ENCODE results near the gene SPDEF. TPM values are rescaled to one million over a fixed set of nuclear protein-coding genes. Genes with fewer than 3 reads are reported as not detected.

SPDEF gene
- total and polyA plus RNA-seq, 4 donors = 0.17 to 0.36 (median 0.21) TPM

- DNase-seq (ENCODE audit: low read depth in 4 of 6, low spot score in 6 of 6) = no peak
- 86% methylated on average over 7 of the region's 10 CpGs for WGBS (ENCODE audit: insufficient coverage)
- no peaks in the 10 kb centered on the region for H3K9me3 ChIP-seq (ENCODE audit: control insufficient read depth, insufficient read depth, low read length)
These were observed 18.6 kb upstream of the SPDEF start for GRCh38 chr6:34574647-34575293.

GRCh38 chr6:34573567-34574183 lies 17.5 kb upstream of the SPDEF start:
- WGBS (ENCODE audit: insufficient coverage) = 61% methylated on average over 6 of the region's 8 CpGs

More at GRCh38 chr6:34574647-34575293, 18.6 kb upstream of the SPDEF start:
- H3K27me3 ChIP-seq (ENCODE audit: control insufficient read depth, insufficient read depth, low read length) = no peaks in the 10 kb centered on the region
- no peaks in the 10 kb centered on the region for H3K36me3 ChIP-seq (ENCODE audit: control insufficient read depth, insufficient read depth, low read length)
- H3K27ac ChIP-seq (ENCODE audit: low read depth, low read length) = no peak overlapping the region
- H3K4me3 ChIP-seq (ENCODE audit: low read depth, low read length) = no peak overlapping the region
- no peaks in the 10 kb centered on the region for H3K4me1 ChIP-seq (ENCODE audit: control insufficient read depth, insufficient read depth, low read length)

GRCh38 chr6:34572585-34572984 lies 16.5 kb upstream of the SPDEF start:
- H3K4me1 ChIP-seq (ENCODE audit: control insufficient read depth, insufficient read depth, low read length) = no peaks in the 10 kb centered on the region
- no peaks in the 10 kb centered on the region for H3K27me3 ChIP-seq (ENCODE audit: control insufficient read depth, insufficient read depth, low read length)
- 80% methylated on average over 1 of the region's 6 CpGs for WGBS (ENCODE audit: insufficient coverage)
- H3K27ac ChIP-seq (ENCODE audit: low read depth, low read length) = no peak overlapping the region
- no peak for DNase-seq (ENCODE audit: low read depth in 4 of 6, low spot score in 6 of 6)
- no peaks in the 10 kb centered on the region for H3K9me3 ChIP-seq (ENCODE audit: control insufficient read depth, insufficient read depth, low read length)
- H3K36me3 ChIP-seq (ENCODE audit: control insufficient read depth, insufficient read depth, low read length) = no peaks in the 10 kb centered on the region
- H3K4me3 ChIP-seq (ENCODE audit: low read depth, low read length) = no peak overlapping the region

More at GRCh38 chr6:34573567-34574183, 17.5 kb upstream of the SPDEF start:
- H3K27me3 ChIP-seq (ENCODE audit: control insufficient read depth, insufficient read depth, low read length) = no peaks in the 10 kb centered on the region
- no peak overlapping the region for H3K27ac ChIP-seq (ENCODE audit: low read depth, low read length)
- no peaks in the 10 kb centered on the region for H3K4me1 ChIP-seq (ENCODE audit: control insufficient read depth, insufficient read depth, low read length)
- no peak overlapping the region for H3K4me3 ChIP-seq (ENCODE audit: low read depth, low read length)
- no peaks in the 10 kb centered on the region for H3K9me3 ChIP-seq (ENCODE audit: control insufficient read depth, insufficient read depth, low read length)
- DNase-seq (ENCODE audit: low read depth in 4 of 6, low spot score in 6 of 6) = no peak
- no peaks in the 10 kb centered on the region for H3K36me3 ChIP-seq (ENCODE audit: control insufficient read depth, insufficient read depth, low read length)

- H3K4me3 ChIP-seq (ENCODE audit: low read depth, low read length) = no peak overlapping the region
- no peaks in the 10 kb centered on the region for H3K27me3 ChIP-seq (ENCODE audit: control insufficient read depth, insufficient read depth, low read length)
- 61% methylated on average over 14 of the region's 16 CpGs for WGBS (ENCODE audit: insufficient coverage)
- no peaks in the 10 kb centered on the region for H3K36me3 ChIP-seq (ENCODE audit: control insufficient read depth, insufficient read depth, low read length)
- H3K4me1 ChIP-seq (ENCODE audit: control insufficient read depth, insufficient read depth, low read length) = no peaks in the 10 kb centered on the region
- no peak for DNase-seq (ENCODE audit: low read depth in 4 of 6, low spot score in 6 of 6)
- H3K9me3 ChIP-seq (ENCODE audit: control insufficient read depth, insufficient read depth, low read length) = no peaks in the 10 kb centered on the region
- no peak overlapping the region for H3K27ac ChIP-seq (ENCODE audit: low read depth, low read length)
These were observed 15.9 kb upstream of the SPDEF start for GRCh38 chr6:34572021-34572420.

- Histone ChIP-seq H3K4me1 (ENCODE audit: control insufficient read depth, insufficient read depth, low read length) (no peaks in the 10 kb centered on the region), H3K36me3 (ENCODE audit: control insufficient read depth, insufficient read depth, low read length) (no peaks in the 10 kb centered on the region), H3K9me3 (ENCODE audit: control insufficient read depth, insufficient read depth, low read length) (no peaks in the 10 kb centered on the region), H3K4me3 (ENCODE audit: low read depth, low read length) (no peak overlapping the region), H3K27ac (ENCODE audit: low read depth, low read length) (no peak overlapping the region), H3K27me3 (ENCODE audit: control insufficient read depth, insufficient read depth, low read length) (no peaks in the 10 kb centered on the region)
- 85% methylated on average over 9 of the region's 9 CpGs for WGBS (ENCODE audit: insufficient coverage)
- DNase-seq (ENCODE audit: low read depth in 4 of 6, low spot score in 6 of 6) = no peak
These were observed 15.3 kb upstream of the SPDEF start for GRCh38 chr6:34571388-34571787.

- H3K27me3 ChIP-seq (ENCODE audit: control insufficient read depth, insufficient read depth, low read length) = no peaks in the 10 kb centered on the region
- H3K27ac ChIP-seq (ENCODE audit: low read depth, low read length) = no peak overlapping the region
- H3K4me1 ChIP-seq (ENCODE audit: control insufficient read depth, insufficient read depth, low read length) = no peaks in the 10 kb centered on the region
- 84% methylated on average over 14 of the region's 21 CpGs for WGBS (ENCODE audit: insufficient coverage)
- no peaks in the 10 kb centered on the region for H3K36me3 ChIP-seq (ENCODE audit: control insufficient read depth, insufficient read depth, low read length)
- H3K4me3 ChIP-seq (ENCODE audit: low read depth, low read length) = no peak overlapping the region
- DNase-seq (ENCODE audit: low read depth in 4 of 6, low spot score in 6 of 6) = no peak
- H3K9me3 ChIP-seq (ENCODE audit: control insufficient read depth, insufficient read depth, low read length) = no peaks in the 10 kb centered on the region
These were observed 14.1 kb upstream of the SPDEF start for GRCh38 chr6:34570066-34570833.

- Histone ChIP-seq H3K4me1 (ENCODE audit: control insufficient read depth, insufficient read depth, low read length) (no peaks in the 10 kb centered on the region), H3K9me3 (ENCODE audit: control insufficient read depth, insufficient read depth, low read length) (no peaks in the 10 kb centered on the region), H3K36me3 (ENCODE audit: control insufficient read depth, insufficient read depth, low read length) (no peaks in the 10 kb centered on the region), H3K4me3 (ENCODE audit: low read depth, low read length) (no peak overlapping the region), H3K27me3 (ENCODE audit: control insufficient read depth, insufficient read depth, low read length) (no peaks in the 10 kb centered on the region), H3K27ac (ENCODE audit: low read depth, low read length) (no peak overlapping the region)
- WGBS (ENCODE audit: insufficient coverage) = 93% methylated on average over 2 of the region's 5 CpGs
- no peak for DNase-seq (ENCODE audit: low read depth in 4 of 6, low spot score in 6 of 6)
These were observed 13.3 kb upstream of the SPDEF start for GRCh38 chr6:34569361-34569973.

GRCh38 chr6:34568341-34569201 lies 12.4 kb upstream of the SPDEF start:
- Histone ChIP-seq H3K4me3 (ENCODE audit: low read depth, low read length) (no peak overlapping the region), H3K27me3 (ENCODE audit: control insufficient read depth, insufficient read depth, low read length) (no peaks in the 10 kb centered on the region), H3K4me1 (ENCODE audit: control insufficient read depth, insufficient read depth, low read length) (no peaks in the 10 kb centered on the region), H3K27ac (ENCODE audit: low read depth, low read length) (no peak overlapping the region), H3K9me3 (ENCODE audit: control insufficient read depth, insufficient read depth, low read length) (no peaks in the 10 kb centered on the region), H3K36me3 (ENCODE audit: control insufficient read depth, insufficient read depth, low read length) (no peaks in the 10 kb centered on the region)
- 68% methylated on average over 3 of the region's 12 CpGs for WGBS (ENCODE audit: insufficient coverage)
- DNase-seq (ENCODE audit: low read depth in 4 of 6, low spot score in 6 of 6) = no peak

Measured in spinal cord (tissue), 10 donors.